ENCODE data around the gene AFP.

GRCh38 chr4:73418677-73419076 lies 17.3 kb upstream of the AFP start:
- TF ChIP-seq CTCF (IDR thresholded peaks at IDR 0.05) (no peak), POLR2A (IDR thresholded peaks at IDR 0.05) (no peak)
